HG03354 (cell line): ENCODE measurements around the gene CHRNB1.
"Not testable (repeated sequence)": the region's sequence is repeated elsewhere in the genome, so short reads cannot be mapped to it uniquely, and the experiment has no call there.

Experiments
- ATAC-seq: cut with Tn5 transposase; IDR thresholded peaks from one replicate; pipeline ENCODE4 v1.9.1; 2021; ENCODE audit warnings: mild to moderate bottlenecking; ENCODE audit not compliant: unreplicated experiment, poor library complexity, severe bottlenecking

CHRNB1 gene

GRCh38 chr17:7462474-7463371, 17.9 kb downstream of the CHRNB1 start:
- no peak for ATAC-seq

GRCh38 chr17:7463372-7463846, 18.5 kb downstream of the CHRNB1 start:
- no peak for ATAC-seq

- ATAC-seq, result no peak
Observed at GRCh38 chr17:7464081-7464480, 19.2 kb downstream of the CHRNB1 start.

DNA sequence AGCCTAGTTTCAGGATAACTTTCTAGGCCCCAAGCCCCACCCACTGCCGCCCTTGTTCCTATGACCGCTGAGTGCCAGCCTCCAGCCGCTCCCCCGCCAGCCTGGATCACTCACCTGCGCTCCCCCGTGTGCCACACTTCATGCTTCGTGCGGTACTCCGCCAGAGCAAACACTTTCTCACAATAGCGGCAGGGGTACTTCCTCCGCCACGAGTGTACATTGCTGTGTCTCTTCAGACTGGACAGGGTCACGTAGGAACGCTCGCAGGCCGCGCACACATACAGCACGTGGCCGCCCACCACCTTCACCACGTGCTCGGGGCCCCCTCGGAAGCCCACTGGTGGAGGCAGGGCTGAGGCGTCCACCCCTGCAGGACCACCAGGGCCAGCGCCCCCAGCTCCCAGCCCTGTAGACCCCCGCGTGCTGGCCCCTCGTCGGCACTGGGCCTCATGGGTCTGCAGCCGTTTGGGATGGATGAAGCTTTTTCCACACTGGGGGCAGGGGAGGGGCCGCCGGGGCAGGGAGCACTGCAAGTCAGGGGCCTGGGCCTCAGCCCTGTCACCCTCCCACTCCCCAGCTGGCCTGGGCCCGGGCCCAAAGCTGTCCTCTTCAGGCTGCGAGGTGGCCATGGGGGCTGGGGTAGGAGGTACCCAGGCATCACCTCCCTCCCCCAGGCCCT, 20.9 kb downstream of the CHRNB1 start:
- no peak for ATAC-seq

DNA sequence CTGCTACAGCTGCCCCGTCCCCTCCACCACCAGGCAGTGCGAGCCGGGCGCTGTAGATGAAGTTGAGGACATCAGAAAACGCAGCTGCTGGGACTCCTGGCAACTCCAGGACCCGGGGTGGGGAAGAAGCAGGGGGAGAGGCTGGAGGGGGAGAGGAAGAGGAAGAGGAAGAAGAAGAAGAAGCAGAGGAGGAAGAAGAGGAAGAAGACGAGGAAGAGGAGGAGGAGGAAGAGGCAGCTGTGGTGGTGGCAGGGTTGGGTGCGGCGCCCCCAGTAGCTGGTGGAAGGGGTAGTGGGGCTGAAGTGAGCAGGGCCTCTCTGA, 21.4 kb downstream of the CHRNB1 start:
- no peak for ATAC-seq

DNA sequence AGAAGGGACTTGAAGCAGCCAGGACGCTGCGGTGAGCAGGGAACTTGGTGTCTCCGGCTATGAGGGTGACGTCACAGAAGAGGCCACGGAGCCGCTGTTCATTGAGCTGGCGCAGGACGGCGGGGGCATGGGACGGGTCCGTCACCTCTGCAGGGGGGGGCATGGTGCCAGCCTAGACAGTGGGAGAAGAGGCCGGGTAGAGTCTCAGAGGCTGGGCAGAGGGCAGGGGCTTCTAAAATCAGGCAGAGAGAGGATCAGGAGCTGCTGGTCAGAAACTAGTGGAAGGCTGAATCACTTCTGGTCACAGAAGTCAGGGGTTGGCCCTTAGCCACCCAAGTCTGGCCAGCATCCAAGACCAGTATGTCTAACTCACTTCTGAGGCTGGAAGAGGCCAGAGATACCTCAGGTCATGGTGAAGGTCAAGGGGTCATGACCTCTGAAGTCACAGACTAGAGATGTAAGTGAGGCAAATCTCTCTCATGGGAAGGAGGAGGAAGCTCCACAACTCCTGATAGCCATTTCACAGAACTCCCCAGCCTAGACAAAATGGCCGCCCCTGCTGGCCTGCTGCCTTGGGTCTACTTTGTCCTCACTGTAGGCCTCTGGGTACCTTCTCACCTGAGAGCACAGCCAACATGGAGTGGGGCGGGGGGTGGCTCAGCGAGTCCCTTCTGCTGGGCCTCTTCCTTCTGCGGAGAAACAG, 21.9 kb downstream of the CHRNB1 start:
- ATAC-seq, result no peak

DNA sequence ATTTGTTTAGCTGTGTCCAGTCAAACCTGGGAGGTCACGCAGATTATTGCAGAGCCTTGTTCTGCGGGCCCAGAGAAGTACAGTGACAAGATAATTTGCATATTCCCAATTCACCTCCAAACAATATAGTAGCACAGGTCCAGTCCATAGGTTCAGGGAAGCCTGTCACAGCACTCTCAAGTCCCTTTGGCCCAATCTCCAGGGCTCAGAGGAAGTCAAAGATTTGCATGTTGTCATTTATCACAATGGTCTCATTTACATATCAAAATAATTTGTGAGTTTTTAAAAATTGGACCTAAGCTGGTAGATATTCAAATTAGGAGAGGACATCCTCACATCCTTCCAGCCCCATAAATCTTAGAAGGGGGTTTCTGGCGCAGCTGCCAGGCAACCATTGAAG, 22.6 kb downstream of the CHRNB1 start:
- ATAC-seq, result no peak

DNA sequence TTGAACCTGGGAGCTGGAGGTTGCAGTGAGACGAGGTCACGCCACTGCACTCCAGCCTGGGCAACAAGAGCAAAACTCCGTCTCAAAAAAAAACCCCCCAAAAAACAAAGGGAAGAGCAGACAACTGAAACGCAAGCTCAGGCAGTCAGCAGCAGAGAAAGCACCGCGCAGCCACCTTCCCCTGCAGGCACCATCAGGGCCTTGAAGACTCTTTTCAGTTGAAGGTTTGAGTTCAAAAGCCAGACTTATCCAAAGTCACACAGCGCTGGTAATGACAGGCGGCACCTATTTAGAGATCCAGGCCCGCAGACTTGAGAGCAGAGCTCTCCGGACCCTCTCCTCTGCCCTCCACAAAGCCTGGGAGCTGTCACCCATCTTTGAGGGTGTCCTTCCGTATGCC, 23.4 kb downstream of the CHRNB1 start:
- no peak for ATAC-seq

- no peak for ATAC-seq
Observed at GRCh38 chr17:7468804-7469389, 24.0 kb downstream of the CHRNB1 start.

DNA sequence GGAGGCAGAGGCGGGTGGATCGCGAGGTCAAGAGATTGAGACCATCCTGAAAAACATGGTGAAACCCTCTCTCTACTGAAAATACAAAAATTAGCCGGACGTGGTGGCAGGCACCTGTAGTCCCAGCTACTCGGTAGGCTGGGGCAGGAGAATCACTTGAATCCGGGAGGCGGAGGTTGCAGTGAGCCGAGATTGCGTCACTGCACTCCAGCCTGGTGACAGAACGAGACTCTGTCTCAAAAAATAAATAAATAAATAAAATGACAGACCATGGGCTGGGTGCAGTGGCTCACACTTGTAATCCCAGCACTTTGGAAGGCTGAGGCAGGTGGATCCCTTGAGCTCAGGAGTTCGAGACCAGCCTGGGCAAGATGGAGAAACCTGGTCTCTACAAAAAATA, 25.0 kb downstream of the CHRNB1 start:
- not testable (repeated sequence) for ATAC-seq

DNA sequence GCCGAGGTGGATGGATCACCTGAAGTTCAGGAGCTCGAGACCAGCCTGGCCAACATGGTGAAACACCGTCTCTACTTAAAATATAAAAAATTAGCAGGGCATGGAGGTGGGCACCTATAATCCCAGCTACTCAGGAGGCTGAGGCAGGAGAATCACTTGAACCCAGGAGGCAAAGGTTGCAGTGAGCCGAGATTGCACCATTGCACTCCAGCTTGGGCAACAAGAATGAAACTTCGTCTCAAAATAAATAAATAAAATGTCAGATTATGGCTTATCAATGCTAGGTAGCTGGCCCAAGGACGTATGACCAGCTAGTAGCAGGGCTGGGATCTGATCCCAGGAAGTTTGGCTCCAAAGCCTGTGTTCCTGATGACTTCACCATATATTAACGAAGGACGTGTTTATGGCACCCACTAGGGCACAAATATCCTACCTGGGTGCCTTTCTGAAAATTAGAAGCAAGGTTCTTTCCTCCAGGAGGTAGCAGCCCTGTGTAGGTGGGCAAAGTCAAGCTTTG, 25.7 kb downstream of the CHRNB1 start:
- ATAC-seq, result not testable (repeated sequence)

- ATAC-seq, result no peak
Observed at GRCh38 chr17:7471729-7472128, 26.9 kb downstream of the CHRNB1 start.

GRCh38 chr17:7474767-7475166, 29.9 kb downstream of the CHRNB1 start:
- ATAC-seq, result not testable (repeated sequence)

DNA sequence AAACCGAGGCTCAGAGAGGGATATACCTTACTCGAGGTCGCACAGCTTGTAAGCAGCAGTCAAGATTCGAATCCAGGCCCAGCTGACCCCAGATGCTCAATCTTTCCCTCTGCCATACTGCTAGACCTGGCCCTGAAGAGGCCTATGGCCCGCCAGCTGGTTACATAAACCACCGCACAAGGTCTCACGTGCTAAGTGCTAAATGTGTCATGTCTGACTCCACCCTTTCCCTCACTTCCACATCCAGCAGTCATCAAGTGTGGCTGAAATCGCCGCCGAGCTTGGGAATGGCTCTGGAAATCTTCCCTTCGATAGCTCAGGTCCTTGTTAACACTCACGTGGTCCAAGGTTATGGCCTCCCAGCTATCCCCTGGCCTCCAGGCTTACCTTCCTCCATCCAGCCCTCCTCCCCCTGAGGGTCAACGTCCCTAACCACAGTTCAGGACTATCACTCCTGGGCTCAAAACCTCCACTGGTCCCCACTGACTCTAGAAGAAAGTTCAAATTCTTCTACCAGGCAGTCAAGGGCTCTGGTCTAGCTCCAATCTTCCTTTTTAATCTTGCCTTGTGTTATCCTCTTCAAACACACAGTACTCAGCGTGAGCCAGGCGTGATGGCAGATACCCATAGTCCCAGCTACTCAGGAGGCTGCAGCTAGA, 31.0 kb downstream of the CHRNB1 start:
- no peak for ATAC-seq

DNA sequence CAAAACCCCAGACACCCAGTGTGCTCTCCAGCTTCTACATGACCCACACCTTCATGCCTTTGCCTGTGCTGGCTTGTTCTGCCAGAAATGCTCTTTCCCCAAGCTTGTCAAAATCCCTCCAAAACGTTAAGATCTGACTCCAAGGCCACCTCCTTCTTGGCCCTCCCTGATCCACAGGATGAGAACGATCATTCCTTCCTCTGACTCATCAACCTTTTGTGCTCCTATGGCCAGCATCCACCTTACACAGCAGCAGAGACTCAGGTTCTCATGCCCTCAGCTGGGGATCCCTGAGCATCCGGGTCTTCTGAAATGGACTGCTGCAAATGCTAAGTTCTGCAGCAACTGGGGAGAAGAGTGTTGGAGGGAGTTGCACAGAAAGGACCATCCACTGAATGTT, 31.6 kb downstream of the CHRNB1 start:
- ATAC-seq, result no peak

- no peak for ATAC-seq
Observed at GRCh38 chr17:7476951-7477350, 32.1 kb downstream of the CHRNB1 start.

- ATAC-seq, result no peak
Observed at GRCh38 chr17:7477392-7478275, 32.8 kb downstream of the CHRNB1 start.
